Endothelial cell of coronary artery (primary cell): ENCODE results near the gene NOL4L. TPM values are rescaled to one million over a fixed set of nuclear protein-coding genes. Genes with fewer than 3 reads are reported as not detected.

Source experiments
- total RNA-seq: library from RNA; depleted of rRNA; stranded (reverse); fragments of >200 nt; gene quantifications from 2 replicates; pipeline ENCODE4 v1.2.3, GENCODE V29; 2014

The NOL4L gene, protein sequence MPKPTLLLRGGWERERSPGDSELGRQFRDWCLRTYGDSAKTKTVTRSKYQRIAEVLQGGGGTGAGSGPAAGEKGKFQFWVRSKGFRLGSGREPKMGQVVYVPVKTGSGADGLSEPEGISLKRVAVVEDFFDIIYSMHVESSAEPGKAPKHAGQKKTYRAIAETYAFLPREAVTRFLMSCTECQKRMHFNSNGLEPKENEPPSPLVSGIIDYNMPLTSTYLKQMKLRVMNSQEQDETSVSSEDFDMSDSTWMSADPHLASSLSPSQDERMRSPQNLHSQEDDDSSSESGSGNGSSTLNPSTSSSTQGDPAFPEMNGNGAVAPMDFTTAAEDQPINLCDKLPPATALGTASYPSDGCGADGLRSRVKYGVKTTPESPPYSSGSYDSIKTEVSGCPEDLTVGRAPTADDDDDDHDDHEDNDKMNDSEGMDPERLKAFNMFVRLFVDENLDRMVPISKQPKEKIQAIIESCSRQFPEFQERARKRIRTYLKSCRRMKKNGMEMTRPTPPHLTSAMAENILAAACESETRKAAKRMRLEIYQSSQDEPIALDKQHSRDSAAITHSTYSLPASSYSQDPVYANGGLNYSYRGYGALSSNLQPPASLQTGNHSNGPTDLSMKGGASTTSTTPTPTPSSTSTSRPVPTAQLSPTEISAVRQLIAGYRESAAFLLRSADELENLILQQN
- total RNA-seq, result 12.5 and 14.8 TPM in 2 replicates

GRCh38 chr20:32585011-32585585, at the start of gene NOL4L:
Gene NOL4L (minus strand): TSS chr20:32585333. CDS start chr20:32584890, 443 bp downstream.

Other genes with a start within 250 kb of the NOL4L start
- 31.2 and 45.8 TPM in 2 replicates for gene ASXL1, start 227.0 kb downstream of the NOL4L start, total RNA-seq
- not detected in 2 replicates for gene C20orf203, start 88.6 kb upstream of the NOL4L start, total RNA-seq
- 21.3 and 24.1 TPM in 2 replicates for gene COMMD7, start 158.1 kb upstream of the NOL4L start, total RNA-seq
- gene DNMT3B, start 177.1 kb upstream of the NOL4L start, total RNA-seq, result 2.1 and 2.6 TPM in 2 replicates
- 112 and 120 TPM in 2 replicates for gene MAPRE1, start 234.6 kb upstream of the NOL4L start, total RNA-seq